ENCODE measurements around the gene CFAP119. TPM values are rescaled to one million over a fixed set of nuclear protein-coding genes. Genes with fewer than 3 reads are reported as not detected.

CFAP119 gene
- 2.1 TPM in 1 of 2 replicates, not detected in the other for total RNA-seq

GRCh38 chr16:30761928-30762902, at the start of gene CFAP119, which contains the start of gene RNF40:
CFAP119 (minus strand) TSS chr16:30762062; CDS start chr16:30761748, 314 bp downstream.
RNF40 (plus strand) TSS chr16:30762322; CDS start chr16:30762546, 224 bp downstream.

GRCh38 chr16:30786936-30787612, 25.2 kb upstream of the CFAP119 start, which contains the start of gene ZNF629:
ZNF629 (minus strand) TSS chr16:30787205; CDS start chr16:30784482, 2,723 bp downstream.

GRCh38 chr16:30747799-30748633, 13.8 kb downstream of the CFAP119 start, which contains the start of gene PHKG2:
PHKG2 (plus strand) TSS chr16:30748425; CDS start chr16:30748821, 396 bp downstream.

Other genes starting within 250 kb of the CFAP119 start
- gene ZNF768, start 235.5 kb downstream of the CFAP119 start, total RNA-seq, result 23.6 and 24.8 TPM in 2 replicates
- gene ZNF747, start 227.2 kb downstream of the CFAP119 start, total RNA-seq, result 6.9 and 11.3 TPM in 2 replicates
- gene ZNF764, start 203.7 kb downstream of the CFAP119 start, total RNA-seq, result 7.3 and 9.0 TPM in 2 replicates
- 6.6 and 11.7 TPM in 2 replicates for gene ZNF688, start 190.3 kb downstream of the CFAP119 start, total RNA-seq
- 4.9 and 8.1 TPM in 2 replicates for gene ZNF785, start 176.4 kb downstream of the CFAP119 start, total RNA-seq
- gene ZNF689, start 151.7 kb downstream of the CFAP119 start, total RNA-seq, result 3.6 and 7.5 TPM in 2 replicates
- gene PRR14, start 111.1 kb downstream of the CFAP119 start, total RNA-seq, result 5.0 and 12.6 TPM in 2 replicates
- gene FBRS, start 103.6 kb downstream of the CFAP119 start, total RNA-seq, result 17.8 and 19.7 TPM in 2 replicates
- 10.8 and 13.1 TPM in 2 replicates for gene SRCAP, start 62.9 kb downstream of the CFAP119 start, total RNA-seq
- gene PHKG2, start 13.6 kb downstream of the CFAP119 start, total RNA-seq, result 14.4 and 18.3 TPM in 2 replicates
- gene RNF40, start 260 bp upstream of the CFAP119 start, total RNA-seq, result 56.7 and 58.8 TPM in 2 replicates
- 12.1 and 12.8 TPM in 2 replicates for gene ZNF629, start 25.1 kb upstream of the CFAP119 start, total RNA-seq
- 39.0 and 40.1 TPM in 2 replicates for gene BCL7C, start 132.0 kb upstream of the CFAP119 start, total RNA-seq
- 0.54 and 0.81 TPM in 2 replicates for gene CTF1, start 134.6 kb upstream of the CFAP119 start, total RNA-seq
- gene FBXL19, start 161.5 kb upstream of the CFAP119 start, total RNA-seq, result 15.2 and 21.5 TPM in 2 replicates
- gene ORAI3, start 187.0 kb upstream of the CFAP119 start, total RNA-seq, result 23.8 and 44.4 TPM in 2 replicates
- 3.1 and 4.5 TPM in 2 replicates for gene SETD1A, start 195.7 kb upstream of the CFAP119 start, total RNA-seq
- 6.8 and 11.6 TPM in 2 replicates for gene HSD3B7, start 223.1 kb upstream of the CFAP119 start, total RNA-seq
- gene STX1B, start 248.6 kb upstream of the CFAP119 start, total RNA-seq, result 0.16 and 0.18 TPM in 2 replicates

All from cardiac atrium fibroblast (primary cell).